Measurements from ENCODE around the gene DNASE1L2.

The DNASE1L2 gene

DNA sequence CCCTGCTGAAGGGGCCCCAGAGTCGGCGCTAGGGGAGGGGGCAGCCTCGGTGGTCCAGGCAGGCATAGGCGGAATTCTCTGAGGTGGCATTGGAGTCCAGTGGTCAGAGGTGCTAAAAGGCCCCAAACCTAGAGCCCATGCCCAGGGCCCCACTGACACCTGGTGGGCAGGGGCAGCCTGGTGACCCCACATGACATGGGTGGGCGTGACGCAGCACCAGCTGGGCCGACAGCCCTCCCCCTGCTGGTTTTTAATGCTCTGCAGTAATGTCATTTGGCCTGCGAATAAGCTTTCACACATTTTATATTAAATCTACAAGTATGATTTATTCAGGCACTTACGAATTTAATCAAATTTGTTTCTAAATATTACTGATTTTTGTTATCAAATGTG is 33.8 kb downstream of the DNASE1L2 start:
- DNase-seq (ENCODE audit: low read depth in 2 of 2) = no peak

GRCh38 chr16:2270588-2271470 is 34.6 kb downstream of the DNASE1L2 start:
- DNase-seq (ENCODE audit: low read depth in 2 of 2) = no peak

DNA sequence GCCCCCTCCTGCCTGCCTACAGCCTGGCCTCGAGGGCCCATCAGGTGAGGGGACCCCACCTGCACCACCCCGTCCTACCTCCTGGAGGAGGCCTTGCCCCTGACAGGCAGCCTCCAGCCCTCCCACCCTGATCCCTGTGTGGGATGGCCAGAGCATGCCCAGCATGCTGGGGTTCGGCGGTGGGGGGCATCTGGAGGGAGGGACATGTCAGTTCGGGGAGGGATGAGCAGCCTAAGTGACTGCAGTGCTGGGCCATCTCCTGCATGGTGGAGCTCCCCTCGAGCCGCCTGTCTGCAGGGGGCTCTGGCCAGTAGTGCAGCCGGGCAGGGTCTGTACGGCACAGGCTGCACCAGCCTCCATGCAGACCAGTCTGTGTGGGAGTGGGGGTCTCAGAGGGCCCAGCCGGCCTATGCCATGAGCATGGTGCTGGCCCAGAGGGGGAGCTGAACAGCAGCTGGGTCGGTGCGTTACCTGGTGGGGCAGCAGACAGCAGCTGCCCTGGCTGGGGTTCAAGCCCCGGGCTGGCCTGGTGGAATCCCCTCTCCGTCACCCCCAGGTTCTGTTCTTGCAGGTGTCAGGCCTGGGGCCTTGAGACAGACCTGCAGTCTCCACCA is 35.7 kb downstream of the DNASE1L2 start:
- no peak for DNase-seq (ENCODE audit: low read depth in 2 of 2)

- DNase-seq (ENCODE audit: low read depth in 2 of 2) = no peak
These were observed 37.2 kb downstream of the DNASE1L2 start for GRCh38 chr16:2273484-2273883.

DNA sequence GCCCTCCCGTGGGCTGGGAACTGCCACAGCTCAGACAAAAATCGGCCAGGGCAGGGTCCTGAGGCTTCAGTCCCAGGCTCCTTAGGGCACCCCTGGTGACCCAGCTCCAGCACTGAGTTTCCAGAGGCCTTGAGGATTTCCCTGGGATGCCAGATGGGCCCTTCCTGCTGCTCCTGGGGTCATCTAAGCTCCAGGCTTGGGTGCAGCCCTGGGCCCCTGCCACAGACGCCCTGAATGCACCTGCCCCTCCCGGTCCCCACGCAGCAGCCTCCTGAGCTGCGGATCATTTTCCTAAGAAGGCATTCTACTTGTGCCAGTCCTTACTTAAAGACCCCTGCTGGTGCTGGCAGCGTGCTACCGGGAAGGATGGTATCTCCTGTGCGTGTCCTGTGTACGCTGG is 37.7 kb downstream of the DNASE1L2 start:
- DNase-seq (ENCODE audit: low read depth in 2 of 2) = no peak

GRCh38 chr16:2275476-2276367 is 39.5 kb downstream of the DNASE1L2 start:
- no peak for DNase-seq (ENCODE audit: low read depth in 2 of 2)

DNA sequence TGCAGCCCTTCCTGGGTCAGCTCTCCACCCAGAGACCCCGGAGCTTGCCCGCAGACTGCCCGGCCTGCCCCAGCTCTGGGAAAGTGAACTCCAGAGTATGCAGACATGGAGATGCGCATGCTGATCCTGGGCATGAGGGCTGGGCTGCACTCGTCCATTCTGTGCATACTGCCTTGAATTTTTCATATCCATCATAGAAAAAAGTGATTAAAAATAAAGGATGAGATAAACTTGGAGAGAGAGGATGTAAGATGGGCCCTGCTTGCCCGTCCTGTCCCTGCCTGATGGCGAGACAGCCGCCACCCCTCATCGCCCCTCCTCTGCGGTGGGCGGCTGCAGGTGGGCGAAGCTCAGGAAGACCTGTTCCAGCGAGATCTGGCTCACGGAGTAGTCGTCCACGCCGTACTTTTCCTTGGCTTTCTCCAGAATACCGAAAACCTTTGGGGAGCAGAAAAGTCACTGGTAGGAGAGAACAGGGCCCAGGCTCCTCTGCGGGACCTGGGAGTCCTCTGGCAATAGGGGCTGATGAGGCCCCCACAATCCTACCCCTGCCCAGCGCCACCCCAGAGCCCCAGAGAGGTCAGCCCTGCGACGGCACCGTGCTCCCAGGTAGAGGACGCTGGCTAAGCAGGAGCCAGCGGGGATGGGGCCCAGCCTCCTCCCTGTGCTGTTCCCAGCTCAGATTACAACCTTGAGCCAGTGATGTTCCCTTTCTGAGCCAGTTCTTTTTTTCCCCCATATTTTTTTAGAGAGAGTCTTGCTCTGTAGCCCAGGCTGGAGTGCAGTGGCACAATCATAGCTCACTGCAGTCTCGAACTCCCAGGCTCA is 40.3 kb downstream of the DNASE1L2 start:
- DNase-seq (ENCODE audit: low read depth in 2 of 2) = no peak

- no peak for DNase-seq (ENCODE audit: low read depth in 2 of 2)
These were observed 41.4 kb downstream of the DNASE1L2 start for GRCh38 chr16:2277466-2278271.

GRCh38 chr16:2278272-2278608 is 42.0 kb downstream of the DNASE1L2 start:
- DNase-seq (ENCODE audit: low read depth in 2 of 2) = no peak

DNA sequence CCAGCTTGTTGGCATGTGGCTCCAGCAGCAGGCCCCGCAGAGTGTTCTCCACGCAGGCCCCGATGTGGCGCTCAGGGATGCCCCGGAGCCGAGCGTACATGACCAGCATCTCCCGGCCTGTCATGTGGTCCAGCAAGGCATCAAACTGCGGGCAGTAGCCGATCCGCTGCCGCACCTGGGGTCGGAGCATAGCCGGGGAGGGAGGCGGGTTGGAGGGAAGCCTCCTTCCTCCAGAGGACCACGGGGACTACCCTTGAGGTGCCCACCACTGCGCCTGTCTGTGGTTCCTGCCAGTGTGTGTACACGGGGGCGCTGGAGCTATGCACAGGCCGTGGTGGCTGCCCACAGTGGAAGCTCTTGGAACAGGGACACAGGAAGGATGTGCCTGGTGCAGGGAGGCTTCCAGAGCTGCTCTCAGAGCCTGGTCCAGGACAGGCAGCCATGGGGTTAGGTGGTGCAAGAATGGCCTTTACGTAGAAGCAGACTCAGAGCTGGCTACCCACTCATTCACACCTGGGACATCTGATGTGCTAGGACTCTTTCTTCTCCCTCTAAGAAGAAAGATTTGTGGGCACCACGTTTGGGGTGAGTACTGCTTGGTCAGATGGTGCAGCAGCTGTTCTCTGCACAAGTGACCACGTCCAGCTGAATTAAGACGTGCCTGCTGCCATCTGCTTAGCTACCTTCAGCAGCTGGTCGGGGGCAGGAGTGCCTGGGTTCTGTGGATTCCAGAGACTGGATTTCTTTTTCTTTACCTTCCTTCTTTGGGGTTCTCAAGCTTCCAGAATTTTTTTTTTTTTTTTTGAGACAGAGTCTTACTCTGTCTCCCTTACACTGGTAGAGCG is 42.9 kb downstream of the DNASE1L2 start:
- no peak for DNase-seq (ENCODE audit: low read depth in 2 of 2)

DNA sequence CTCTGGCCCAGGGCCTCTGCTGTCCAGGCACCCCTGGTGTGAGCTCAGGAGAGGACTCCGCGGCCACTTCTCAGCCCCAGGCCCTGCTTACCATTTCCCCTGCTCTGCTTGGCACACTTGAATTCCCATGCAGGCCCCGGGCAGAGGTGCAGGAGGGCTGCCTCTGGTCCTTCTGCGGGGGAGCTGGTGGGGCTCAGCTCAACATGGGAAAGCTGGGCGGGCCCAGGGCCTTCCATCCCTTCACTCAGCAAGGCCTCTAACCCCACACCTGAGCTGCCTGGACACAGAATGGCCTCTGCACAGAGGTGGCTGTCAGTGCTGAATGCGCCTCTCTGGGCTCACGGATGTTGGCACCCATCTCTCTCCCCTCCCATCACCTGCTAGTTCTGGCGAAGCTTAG is 44.2 kb downstream of the DNASE1L2 start:
- no peak for DNase-seq (ENCODE audit: low read depth in 2 of 2)

- DNase-seq (ENCODE audit: low read depth in 2 of 2) = no peak
These were observed 44.8 kb downstream of the DNASE1L2 start for GRCh38 chr16:2280981-2281542.

DNA sequence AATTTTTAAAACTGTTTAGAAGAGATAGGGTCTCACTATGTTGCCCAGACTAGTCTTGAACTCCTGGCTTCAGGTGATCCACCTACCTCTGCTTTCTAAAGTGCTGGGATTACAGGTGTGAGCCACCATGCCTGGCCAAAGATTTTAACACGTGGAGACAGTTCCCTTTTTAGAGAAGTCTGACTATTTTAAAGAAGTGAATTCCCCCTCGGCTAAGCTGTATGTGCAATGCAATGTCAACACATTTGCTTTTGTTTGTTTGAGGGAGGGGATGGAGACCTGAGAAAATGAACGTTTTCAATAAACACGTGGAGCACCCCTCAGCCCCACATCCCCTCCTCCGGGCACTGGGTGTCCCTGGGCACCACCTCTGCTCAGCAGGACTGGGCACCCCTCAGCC is 46.0 kb downstream of the DNASE1L2 start:
- DNase-seq (ENCODE audit: low read depth in 2 of 2) = no peak

- no peak for DNase-seq (ENCODE audit: low read depth in 2 of 2)
These were observed 46.8 kb downstream of the DNASE1L2 start for GRCh38 chr16:2282866-2283555.

GRCh38 chr16:2284001-2284770 is 47.9 kb downstream of the DNASE1L2 start:
- DNase-seq (ENCODE audit: low read depth in 2 of 2) = no peak

- no peak for DNase-seq (ENCODE audit: low read depth in 2 of 2)
These were observed 48.7 kb downstream of the DNASE1L2 start for GRCh38 chr16:2284797-2285576.

GRCh38 chr16:2285731-2286191 is 49.5 kb downstream of the DNASE1L2 start:
- no peak for DNase-seq (ENCODE audit: low read depth in 2 of 2)
